ENCODE measurements around the gene ADM5. TPM values are rescaled to one million over a fixed set of nuclear protein-coding genes. Genes with fewer than 3 reads are reported as not detected.

Gene ADM5
- total and polyA plus RNA-seq, 10 of the 15 experiments (the other 5 are each of a cell fraction or from before 2014, with no cell fraction given), result 0.05 to 6.0 (median 1.2) TPM; not detected in 1

DNA sequence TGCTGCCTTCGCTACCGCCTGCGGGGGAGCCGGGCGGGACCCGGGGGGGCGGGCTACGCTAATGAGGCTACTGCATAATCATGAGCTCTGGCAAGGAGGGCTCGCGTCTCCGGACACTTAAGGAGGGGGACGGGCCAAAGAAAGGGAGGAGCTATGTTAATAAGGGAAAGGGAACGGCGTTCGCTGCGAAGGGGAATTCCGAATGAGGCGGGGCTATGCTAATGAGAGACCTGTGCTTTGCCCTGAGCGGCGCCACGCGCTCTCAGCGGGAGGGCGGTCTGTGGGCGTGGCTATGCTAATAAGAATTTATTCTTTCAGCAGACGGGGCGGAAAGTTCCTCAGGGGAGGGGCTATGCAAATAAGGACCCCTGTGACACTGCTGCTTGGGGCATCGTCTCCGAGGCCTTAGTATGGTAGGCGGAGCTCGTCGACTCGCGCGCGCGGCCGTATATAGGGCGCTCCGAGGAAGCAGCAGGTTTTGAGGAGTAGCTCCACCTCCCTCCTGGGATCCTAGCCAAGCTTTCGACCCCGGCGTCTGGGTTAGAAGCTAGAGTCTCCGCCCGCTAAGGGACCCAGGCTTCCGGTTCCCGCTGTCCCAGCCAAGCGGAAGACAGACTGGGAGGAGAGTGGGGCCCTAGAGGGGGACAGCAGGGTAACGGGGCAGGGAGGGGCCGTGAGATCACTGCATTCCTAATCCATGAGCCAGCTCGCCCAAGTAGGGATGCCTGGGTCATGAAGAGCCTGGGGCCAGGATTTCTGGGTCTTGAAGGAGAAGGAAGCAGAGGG, 49.1 kb upstream of the ADM5 start, which contains the start of gene RRAS:
Gene RRAS, minus strand, starts transcription at position 31 of the 786 bp plus-strand sequence. CDS start 45 bp downstream, outside the sequence.
- BruUV-seq (replicated peaks), result no TSS peak
- intact Hi-C loops (cut with micrococcal nuclease; ENCODE audit: unreplicated experiment), result loop anchor here (1.0 to 5.0 kb wide), 3 partner anchors 36 to 144 kb away; partner anchors contain the start of genes PRR12 and RPS11
- TF ChIP-seq EGR1 (IDR thresholded peaks at IDR 0.05; ENCODE audit: borderline replicate concordance in 1 of 2, low read depth in 2 of 2, low read length in 2 of 2), result no peak
- TF ChIP-seq RB1 (IDR thresholded peaks at IDR 0.05; ENCODE audit: borderline replicate concordance), result peak; percentile 74; the same call in 1 of the 2 replicates
- TF ChIP-seq YBX1 (IDR thresholded peaks at IDR 0.05), result no peak
- TF ChIP-seq HDAC2 (IDR thresholded peaks at IDR 0.05), result no peak
- peak; percentile 12; the same call in 1 of the 2 replicates for TF ChIP-seq TBL1XR1 (IDR thresholded peaks at IDR 0.05; ENCODE audit: low read depth, low read length)
- no peak for TF ChIP-seq KLF5 (IDR thresholded peaks at IDR 0.05; ENCODE audit: partially characterized antibody)
- no peak for TF ChIP-seq SREBF1 (IDR thresholded peaks at IDR 0.05; ENCODE audit: low read length)
- TF ChIP-seq EP300 (IDR thresholded peaks at IDR 0.05; ENCODE audit: borderline replicate concordance in 1 of 2, control insufficient read depth in 1 of 2, low read depth in 2 of 2, low read length in 2 of 2), result no peak
- TF ChIP-seq PAX8 (IDR thresholded peaks at IDR 0.05), result no peak
- TF ChIP-seq JUND (IDR thresholded peaks at IDR 0.05; ENCODE audit: low read depth, low read length), result no peak
- TF ChIP-seq MEF2A (IDR thresholded peaks at IDR 0.05; ENCODE audit: insufficient read depth, low read depth, low read length), result 0 out of 2 replicates have a peak, but pooled peaks have one; percentile 16
- TF ChIP-seq, protein P1, sequence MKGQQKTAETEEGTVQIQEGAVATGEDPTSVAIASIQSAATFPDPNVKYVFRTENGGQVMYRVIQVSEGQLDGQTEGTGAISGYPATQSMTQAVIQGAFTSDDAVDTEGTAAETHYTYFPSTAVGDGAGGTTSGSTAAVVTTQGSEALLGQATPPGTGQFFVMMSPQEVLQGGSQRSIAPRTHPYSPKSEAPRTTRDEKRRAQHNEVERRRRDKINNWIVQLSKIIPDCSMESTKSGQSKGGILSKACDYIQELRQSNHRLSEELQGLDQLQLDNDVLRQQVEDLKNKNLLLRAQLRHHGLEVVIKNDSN (IDR thresholded peaks at IDR 0.05; ENCODE audit: borderline replicate concordance, extremely low read length, insufficient read depth, low read depth, low read length), result no peak
- peak; percentile 1 for TF ChIP-seq SIX5 (IDR thresholded peaks at IDR 0.05; ENCODE audit: low read depth, low read length, severe bottlenecking)
- TF ChIP-seq, protein P2, sequence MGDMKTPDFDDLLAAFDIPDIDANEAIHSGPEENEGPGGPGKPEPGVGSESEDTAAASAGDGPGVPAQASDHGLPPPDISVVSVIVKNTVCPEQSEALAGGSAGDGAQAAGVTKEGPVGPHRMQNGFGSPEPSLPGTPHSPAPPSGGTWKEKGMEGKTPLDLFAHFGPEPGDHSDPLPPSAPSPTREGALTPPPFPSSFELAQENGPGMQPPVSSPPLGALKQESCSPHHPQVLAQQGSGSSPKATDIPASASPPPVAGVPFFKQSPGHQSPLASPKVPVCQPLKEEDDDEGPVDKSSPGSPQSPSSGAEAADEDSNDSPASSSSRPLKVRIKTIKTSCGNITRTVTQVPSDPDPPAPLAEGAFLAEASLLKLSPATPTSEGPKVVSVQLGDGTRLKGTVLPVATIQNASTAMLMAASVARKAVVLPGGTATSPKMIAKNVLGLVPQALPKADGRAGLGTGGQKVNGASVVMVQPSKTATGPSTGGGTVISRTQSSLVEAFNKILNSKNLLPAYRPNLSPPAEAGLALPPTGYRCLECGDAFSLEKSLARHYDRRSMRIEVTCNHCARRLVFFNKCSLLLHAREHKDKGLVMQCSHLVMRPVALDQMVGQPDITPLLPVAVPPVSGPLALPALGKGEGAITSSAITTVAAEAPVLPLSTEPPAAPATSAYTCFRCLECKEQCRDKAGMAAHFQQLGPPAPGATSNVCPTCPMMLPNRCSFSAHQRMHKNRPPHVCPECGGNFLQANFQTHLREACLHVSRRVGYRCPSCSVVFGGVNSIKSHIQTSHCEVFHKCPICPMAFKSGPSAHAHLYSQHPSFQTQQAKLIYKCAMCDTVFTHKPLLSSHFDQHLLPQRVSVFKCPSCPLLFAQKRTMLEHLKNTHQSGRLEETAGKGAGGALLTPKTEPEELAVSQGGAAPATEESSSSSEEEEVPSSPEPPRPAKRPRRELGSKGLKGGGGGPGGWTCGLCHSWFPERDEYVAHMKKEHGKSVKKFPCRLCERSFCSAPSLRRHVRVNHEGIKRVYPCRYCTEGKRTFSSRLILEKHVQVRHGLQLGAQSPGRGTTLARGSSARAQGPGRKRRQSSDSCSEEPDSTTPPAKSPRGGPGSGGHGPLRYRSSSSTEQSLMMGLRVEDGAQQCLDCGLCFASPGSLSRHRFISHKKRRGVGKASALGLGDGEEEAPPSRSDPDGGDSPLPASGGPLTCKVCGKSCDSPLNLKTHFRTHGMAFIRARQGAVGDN (IDR thresholded peaks at IDR 0.05), result no peak
- TF ChIP-seq CEBPB (IDR thresholded peaks at IDR 0.05; ENCODE audit: borderline replicate concordance in 1 of 2, low read depth in 2 of 2, low read length in 2 of 2), result no peak

More for the DNA sequence above, 49.1 kb upstream of the ADM5 start, which contains the start of gene RRAS:
- FAIRE-seq (peak; percentile 100), DNase-seq (ENCODE audit: low read depth, low spot score) (peak; percentile 100), ATAC-seq (peak; percentile 79)
- H3K4me3 ChIP-seq, result peak within 1 kb of the TSS; percentile 80
- no peaks in the 10 kb centered on the region for H3K9me3 ChIP-seq (replicated peaks; ENCODE audit: control insufficient read depth, insufficient read depth, low read length)
- H3K4me1 ChIP-seq (ENCODE audit: control insufficient read depth, insufficient read depth, low read length), result peaks cover 18% of the 10 kb centered on the region
- WGBS (ENCODE audit: insufficient coverage, insufficient replicate concordance, low lambda C conversion rate, missing lambda C conversion rate), result 2% methylated on average over 43 of the region's 51 CpGs
- H3K27ac ChIP-seq (ENCODE audit: control insufficient read depth, insufficient read depth), result peak within 1 kb of the TSS; percentile 98
- H3K79me2 ChIP-seq (ENCODE audit: control insufficient read depth, insufficient read depth, low read length), result peaks cover 36% of the 10 kb centered on the region
- in situ Hi-C loops (cut with MboI), result no loop called here
- ChIA-PET POLR2A (interaction anchor here (0.6 to 6.5 kb wide), 26 partner anchors 8 to 1307 kb away, joined by 3 to 200 read pairs (median 4); partner anchors contain the start of genes AKT1S1, ALDH16A1, ATF5 and BCL2L12), RAD21 (ENCODE audit: unreplicated experiment) (interaction anchor here (0.5 to 5.1 kb wide), 21 partner anchors 10 to 693 kb away, joined by 3 to 131 read pairs (median 4); partner anchors contain the start of genes AP2A1, BCL2L12, IRF3 and NOSIP), CTCF (interaction anchor here (0.6 to 5.1 kb wide), 16 partner anchors 9 to 151 kb away, joined by 3 to 130 read pairs (median 4); partner anchors contain the start of genes BCL2L12, IRF3 and PRMT1), SMC1A (ENCODE audit: uncharacterized antibody, unreplicated experiment) (interaction anchor here (1.0 to 1.6 kb wide), 10 partner anchors 24 to 71 kb away, joined by 4 to 15 read pairs (median 6); partner anchors contain the start of genes BCL2L12, IRF3, NOSIP and PRMT1)
- H3K27me3 ChIP-seq (replicated peaks in 1 of 2; ENCODE audit: control insufficient read depth in 2 of 2, insufficient read depth in 2 of 2, low read length in 1 of 2), result no peaks in the 10 kb centered on the region
- no peaks in the 10 kb centered on the region for H4K20me1 ChIP-seq (ENCODE audit: control insufficient read depth, insufficient read depth)
- H3K4me2 ChIP-seq (ENCODE audit: control insufficient read depth, insufficient read depth), result peak within 1 kb of the TSS; percentile 90
- no peaks in the 10 kb centered on the region; a peak in 1 of 4 replicates for H3K36me3 ChIP-seq (ENCODE audit: control insufficient read depth in 2 of 2, insufficient read depth in 2 of 2, low read length in 1 of 2)
- peak within 1 kb of the TSS; percentile 98 for H3K9ac ChIP-seq (ENCODE audit: control insufficient read depth, insufficient read depth, low read length)
- H2AFZ ChIP-seq (ENCODE audit: control insufficient read depth, low read depth, low read length), result peak within 1 kb of the TSS; percentile 68
